Activated T-helper 1 cell treated with anti-CD3 and anti-CD28 coated beads, Interleukin-2, amount 50 U/mL, for 16 hours (primary cell): ENCODE data around the gene MYH3.
"Not testable (repeated sequence)": the region's sequence is repeated elsewhere in the genome, so short reads cannot be mapped to it uniquely, and the experiment has no call there.

Experiments used
- DNase-seq, 2 donors: peaks; one replicate each; pipeline ENCODE4 v3.0.0-alpha.2; 2020; ENCODE audit warnings: low read depth in 1 of 2, low spot score in 1 of 2

MYH3 gene

DNA sequence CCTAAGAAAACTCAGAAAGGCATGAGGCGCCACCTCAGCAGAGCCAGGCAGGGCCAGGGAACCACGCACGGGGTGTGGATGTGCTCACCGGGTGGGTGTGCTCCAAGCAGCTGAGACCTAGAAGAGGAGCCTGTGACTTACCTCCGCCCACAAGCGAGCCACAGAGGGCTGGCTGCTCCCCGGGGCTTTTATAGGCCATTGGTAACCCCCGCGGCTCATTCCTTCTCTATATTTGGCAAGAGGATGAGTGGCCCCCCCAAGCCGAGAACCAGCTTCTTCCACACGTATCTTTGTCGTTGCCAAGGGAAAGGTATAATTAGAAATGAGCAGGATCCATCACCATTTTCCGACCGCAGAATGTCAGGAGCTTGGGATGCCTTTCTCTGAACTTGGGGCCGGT is at the start of gene MYH3:
MYH3 (minus strand) TSS at position 162 of the 400 bp plus-strand sequence. CDS start 2,245 bp downstream, outside the sequence.
- DNase-seq = no peak

DNA sequence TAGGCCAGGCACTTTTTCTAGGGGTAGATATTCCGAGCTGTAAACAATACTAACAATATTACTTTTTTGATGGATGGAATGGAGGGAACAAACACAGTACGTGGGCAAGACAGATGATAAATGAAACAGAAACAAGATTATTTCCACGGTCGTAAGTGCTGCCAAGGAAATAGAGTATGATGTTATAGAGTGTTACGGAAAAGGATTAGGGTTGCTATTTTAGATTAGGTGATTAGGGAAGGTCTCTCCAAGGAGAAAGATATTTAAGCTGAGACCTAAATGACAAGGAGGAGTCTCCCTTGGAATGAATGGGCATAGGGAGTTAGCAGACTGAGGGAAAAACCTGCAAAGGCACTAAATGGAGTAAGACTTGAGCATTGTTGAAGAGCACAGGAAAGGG is 48.6 kb upstream of the MYH3 start:
- no peak for DNase-seq

DNA sequence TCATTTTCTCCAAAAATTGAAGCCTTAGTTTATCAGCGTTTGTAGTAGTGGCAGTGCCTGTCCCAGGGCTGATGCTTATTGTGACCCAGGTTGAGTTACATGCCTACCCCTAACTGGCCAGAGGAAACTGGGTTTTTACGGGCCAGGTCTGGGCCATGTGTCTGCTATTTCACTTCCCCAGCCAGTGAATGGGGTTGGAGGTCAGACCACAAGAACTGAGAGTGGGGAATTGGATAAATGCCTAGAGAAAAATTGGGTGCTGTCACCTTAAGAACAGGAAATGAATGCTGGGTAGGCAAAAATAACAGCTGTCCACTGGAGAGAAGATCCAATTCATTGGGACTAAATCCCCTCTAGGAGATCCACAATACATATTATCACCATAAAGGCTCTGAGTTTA is 45.5 kb upstream of the MYH3 start:
- DNase-seq = no peak

DNA sequence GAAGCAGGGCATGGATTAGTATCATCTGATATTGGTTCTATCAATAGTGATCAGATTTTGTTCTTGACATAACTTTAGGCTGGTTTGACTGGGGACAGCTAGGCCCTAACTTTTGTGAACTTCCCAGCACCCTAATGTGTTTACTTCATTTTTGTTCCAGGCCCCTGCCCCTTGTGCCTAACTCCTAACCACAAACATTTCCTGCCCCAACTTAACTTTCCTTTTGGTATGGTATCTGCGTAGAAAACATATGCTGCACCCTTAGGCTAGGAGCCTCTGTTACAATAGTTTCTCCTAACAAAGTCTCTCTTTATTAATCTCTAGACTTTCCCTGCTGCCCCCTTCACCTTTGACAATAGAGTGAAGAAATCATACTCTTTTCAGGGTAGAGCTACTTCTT is 42.7 kb upstream of the MYH3 start:
- no peak for DNase-seq

DNA sequence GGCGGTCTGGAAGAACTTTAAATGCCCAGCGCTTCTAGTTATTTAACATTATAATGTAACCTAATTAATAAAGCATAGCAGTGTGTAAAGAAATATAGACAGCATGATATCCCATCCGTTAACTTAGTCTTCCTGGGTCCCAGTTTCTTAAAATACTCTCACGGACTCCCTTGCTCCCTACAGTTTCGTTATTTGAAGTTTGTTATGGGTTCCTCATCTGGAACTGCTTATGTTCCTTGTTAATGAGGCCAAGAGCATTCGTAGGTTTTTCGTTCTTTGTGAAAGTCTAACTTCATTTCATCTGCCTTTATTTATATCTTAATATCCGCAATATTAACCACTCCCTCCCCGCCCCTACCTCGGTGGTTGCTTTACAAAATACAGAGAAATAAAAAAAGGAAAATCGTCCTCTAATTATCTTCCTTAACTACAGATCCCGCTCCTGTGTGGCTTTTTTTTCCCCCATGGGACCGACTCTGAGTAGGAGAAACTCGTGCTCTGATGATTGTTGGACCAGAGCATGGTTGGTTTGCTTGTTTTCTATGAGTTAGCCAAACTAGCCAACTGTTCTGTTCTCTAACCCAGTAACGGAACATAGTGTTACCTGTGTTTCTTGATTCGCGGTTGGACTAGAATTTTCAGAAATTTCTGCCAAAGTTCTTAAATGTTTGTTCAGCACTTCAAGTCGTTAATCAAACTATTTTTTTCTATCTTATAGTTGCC is 41.1 kb upstream of the MYH3 start:
- DNase-seq = no peak

DNA sequence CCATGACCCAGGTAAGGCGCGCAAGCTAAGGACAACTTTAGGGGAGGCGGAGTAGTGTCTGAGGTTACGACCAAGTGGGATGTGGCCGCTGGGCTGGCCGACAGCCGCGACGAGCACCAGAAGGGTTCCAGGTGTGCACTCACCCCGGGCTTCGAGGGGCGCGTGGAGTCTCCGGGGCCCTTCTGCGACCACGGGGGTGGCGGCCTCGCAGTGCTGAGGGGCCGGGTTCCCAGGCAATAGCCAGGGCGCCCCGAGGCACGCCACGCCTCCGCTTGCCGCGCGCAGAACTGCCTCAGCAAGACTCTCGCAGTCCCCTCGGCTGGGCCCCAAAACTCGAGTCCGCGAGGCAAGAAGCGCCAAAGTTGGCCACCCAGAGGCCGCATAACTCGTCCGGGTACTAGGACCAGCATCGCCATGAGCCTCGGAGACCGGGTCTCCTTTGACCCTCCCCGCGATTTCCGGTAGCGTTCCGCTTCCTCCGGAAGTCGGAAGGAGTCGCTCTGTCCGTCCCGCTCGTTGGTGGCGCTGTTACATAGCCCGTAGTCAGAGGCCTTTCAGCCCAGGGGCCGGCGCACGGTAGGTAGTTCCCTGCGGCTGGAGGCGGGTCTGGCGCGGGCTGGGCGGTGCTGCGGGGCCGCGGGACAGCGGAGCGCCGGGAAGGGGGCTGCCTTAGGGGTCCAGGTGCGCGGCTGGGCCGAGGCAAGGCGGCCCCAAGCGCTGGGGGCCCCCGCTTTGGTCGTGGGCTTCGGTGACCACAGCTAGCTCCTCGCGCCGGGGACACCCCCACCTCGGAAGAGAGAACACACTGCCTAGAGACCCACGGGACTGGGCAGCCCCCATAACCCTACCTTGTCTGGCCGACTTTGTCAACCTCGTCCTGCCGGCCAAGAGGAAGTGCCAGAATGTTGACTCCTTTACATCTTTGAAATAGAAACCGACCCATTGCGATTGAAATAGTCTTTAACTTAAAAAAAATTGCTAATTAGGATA is 40.3 kb upstream of the MYH3 start, which contains the start of the genes ADPRM and SCO1:
ADPRM (plus strand) TSS at position 503 of the 990 bp plus-strand sequence. CDS start 7,333 bp downstream, outside the sequence.
SCO1 (minus strand) TSS at position 442 of the 990 bp plus-strand sequence; CDS start at position 416, 26 bp downstream.
- peak; percentile 78 to 87 for DNase-seq

DNA sequence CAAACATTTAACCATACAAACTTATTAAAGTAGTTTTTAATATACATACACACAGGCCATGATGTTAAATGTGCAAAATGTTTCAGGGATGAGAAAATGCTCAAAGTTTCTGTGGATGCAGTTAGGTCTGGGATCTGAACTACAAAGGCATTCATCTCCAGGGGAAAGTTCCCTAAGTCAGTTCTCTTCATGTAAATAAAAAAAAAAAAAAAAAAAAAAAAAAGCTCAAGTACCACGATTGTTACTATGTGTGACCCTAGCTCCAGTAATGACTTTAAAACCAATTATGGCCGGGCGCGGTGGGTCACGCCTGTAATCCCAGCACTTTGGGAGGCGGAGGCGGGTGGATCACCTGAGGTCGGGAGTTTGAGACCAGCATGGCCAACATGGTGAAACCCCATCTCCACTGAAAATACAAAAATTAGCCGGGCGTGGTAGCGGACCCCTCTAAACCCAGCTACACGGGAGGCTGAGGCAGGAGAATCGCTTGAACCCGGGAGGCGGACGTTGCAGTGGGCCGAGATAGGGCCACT is 38.8 kb upstream of the MYH3 start:
- not testable (repeated sequence) for DNase-seq

DNA sequence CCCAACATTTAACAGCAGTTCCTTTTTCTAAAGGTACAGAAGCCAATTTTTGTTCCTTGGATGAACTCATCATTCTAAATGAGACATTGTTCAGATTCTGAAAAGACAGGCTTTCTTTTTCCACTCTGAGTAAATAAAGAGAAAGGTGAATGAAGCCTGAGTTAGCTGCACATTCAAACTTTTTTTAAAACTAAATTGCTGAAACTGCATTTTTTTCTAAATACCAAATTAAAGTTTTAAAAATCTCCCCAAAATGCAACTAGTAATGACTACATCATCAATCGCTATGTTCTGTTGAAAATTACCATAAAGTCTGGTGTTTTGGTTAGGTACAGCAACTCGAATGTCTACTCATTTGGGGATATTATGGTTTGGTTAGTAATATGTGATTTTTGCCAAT is 30.4 kb upstream of the MYH3 start:
- DNase-seq = no peak

DNA sequence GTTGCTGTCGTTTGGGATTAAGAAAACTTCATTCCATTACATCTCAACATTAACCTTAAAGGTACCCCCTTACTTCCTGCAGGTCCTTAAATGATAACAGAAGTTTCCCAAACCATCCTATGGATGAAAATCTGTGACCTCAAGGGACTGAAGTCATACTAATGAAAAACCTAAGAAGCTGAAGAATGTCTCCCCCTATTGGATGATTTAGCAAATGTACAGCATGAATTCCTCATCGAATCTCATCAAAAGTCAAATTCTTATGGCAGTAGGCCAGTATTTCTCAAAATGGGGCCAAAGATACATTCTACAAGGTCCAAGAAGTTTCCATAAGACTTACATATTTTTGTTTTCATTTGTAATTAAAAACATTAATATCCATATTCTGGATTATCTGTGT is 26.7 kb upstream of the MYH3 start:
- DNase-seq = no peak

DNA sequence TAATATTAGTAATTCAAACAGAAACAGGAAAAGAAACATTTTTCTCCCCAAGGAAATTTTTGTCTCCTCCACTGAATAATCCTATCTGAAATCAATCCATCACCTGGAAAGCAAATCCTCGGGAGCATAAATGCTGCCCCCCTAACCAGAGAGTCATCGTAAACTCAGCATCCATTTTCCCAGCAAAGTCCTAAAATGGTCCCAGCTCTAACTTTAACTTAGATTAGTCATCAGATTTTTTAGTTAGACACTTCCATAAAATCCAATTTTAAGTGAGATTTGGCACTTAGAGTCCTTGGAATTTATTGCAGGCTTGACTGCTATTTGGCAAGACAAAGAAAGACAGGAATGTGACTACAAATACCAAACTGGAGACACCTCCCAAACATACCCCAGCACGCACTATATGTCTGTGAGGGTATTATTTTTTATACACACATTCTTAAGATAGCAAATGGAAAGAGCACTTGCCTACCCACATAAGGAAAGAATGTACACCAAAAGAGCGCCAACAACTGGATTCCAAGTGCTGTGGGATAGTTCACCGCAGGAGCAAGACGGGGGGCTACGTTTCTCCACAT is 24.8 kb upstream of the MYH3 start:
- no peak for DNase-seq

DNA sequence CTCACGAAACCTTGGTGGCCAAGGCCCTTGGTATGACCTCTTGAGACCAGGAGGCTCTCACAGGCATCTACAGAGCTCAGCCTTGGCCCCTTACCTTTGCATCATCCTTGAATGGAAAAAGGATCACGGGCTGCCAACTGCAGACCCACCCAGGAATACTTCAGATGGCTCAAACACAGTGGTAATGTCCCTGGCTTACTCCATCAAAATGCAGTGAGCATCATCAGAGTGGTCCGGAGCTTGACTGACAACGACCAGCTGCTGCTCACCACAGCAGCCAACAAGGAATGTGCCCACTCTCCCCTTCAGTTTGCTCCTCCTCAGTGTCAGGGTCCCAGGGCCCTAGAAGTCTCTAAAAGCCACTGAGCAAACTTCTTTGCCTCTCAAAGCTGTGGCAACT is 17.6 kb upstream of the MYH3 start:
- DNase-seq = no peak

DNA sequence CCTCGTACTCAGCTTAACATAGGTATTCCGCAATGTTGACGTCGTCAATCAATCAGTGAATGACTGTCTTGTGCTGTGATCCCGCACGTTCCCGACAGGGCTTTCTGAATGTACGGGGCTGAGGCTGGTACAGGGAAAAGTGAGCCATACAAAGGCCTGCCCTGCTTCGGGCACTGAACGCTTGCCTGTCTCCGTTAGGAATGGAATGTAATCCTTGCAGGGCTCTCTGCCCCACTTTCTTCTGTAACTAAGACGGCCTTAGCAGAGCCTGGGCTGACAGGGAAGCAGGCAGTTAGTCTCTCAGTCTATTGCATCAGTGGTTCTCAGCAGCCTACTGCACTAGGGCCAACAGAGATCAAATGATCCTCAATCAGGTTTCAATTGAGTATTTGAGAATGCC is 16.2 kb upstream of the MYH3 start:
- no peak for DNase-seq

DNA sequence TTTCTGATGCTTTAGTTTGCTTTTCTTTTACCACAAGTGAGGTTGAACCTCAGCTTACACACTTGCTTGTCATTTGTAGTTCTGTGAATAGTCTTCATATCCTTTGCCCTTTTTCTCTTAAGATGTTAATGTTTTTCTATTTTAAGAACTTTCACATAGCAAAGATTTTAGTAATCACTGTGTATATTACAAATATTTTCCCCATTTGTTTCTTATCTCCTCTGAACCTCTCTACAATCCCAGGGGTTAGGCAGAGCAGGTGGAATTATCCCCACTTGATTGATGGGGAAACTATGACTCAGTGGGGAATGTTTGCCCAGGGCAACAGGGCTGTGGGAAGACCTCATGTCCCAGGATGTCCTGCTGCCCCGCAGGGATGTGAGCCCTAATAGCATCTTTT is 11.7 kb upstream of the MYH3 start:
- no peak for DNase-seq

DNA sequence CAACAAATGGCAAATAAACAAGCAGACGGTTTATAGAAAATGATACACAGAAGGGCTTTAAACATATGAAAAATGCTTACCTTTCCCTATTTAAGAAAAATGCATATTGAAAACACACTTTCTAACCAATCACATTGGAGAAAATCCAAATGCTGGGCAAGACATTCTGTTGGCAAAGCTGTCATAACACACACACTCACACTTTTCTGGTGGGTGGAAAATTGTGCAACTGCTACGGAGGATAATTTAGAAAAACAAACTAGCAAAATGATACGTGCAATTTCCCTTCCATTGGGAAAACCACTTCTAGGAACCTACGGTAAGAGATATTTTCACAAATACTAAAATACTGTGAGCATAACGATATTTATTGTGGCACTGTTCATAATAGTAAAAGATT is 9.8 kb upstream of the MYH3 start:
- DNase-seq = no peak

DNA sequence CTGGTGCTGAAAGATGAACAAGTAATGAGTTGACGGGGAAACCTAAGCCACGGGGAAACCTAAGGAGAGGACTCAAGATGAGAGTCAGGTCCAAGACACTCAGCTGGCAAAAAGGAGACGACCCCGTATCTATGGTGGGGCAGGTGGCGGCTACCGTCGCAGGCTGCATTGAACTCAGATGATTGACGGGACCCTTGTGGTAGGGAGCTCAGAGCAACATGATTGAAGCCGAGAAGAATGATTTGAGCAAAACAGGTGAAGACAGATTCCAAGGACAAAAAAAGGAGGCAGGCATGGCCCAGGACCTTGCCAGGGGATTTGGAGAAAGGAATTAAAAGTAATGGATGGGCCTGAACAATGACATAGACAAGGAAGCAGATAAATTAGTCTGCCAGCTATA is 7.5 kb upstream of the MYH3 start:
- no peak for DNase-seq

DNA sequence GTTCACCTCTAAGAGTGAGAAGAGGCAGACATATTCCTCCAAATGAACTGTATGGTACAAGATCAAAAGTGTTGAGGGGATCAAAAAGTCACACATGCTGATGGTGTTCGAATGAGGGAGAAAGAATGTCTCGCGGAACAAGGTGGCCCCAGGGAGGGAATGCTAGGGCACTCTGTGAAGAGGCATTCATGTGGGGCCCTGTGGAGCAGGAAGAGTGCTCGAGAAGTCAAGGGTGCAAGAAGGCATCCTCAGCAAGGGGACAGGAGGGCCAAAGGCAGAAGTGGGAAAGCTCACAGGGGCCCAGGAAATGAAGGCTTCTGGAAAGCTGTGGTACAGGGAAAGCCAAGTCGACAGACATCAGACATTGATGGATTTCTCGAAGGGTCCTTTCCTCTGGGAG is 6.1 kb upstream of the MYH3 start:
- no peak for DNase-seq

DNA sequence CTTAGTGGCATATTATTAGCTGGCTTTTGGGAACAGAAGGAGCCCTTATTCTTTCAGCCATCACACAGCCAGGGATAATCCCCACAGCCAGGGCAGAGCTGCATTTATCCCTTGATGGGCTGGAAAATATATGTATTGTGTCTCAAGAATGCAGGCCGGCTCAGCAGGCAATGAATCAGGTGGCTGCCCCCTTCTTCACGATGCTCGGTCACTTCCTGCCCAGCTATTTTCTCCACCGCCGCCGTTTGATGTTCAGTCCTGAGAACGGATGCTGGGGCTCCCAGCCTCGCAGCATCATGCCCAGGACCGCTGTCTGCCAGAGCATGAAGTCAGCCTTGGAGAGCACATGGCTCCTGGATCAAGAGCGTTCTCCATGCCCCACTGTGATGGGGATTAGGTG is 4.3 kb upstream of the MYH3 start:
- DNase-seq = no peak

DNA sequence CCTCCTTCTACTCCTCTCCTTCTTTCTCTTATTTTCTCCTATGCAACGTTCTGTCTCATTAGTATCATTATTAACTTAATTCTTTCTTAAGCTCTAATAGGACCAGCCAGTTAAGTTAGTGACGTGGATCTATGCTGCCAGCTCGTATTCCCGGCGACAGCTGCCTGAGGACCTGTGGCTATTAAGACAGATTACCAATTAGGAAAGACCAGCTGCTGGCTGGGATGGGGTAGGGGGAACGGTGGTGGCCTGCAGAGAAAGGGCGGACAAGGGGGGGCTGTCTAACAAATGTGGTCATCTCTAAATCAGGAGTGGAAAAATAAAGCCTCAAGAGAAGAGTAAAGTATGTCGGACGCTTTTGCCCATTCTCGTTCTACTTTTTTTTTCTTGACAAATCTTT is 770 bp upstream of the MYH3 start:
- no peak for DNase-seq

DNA sequence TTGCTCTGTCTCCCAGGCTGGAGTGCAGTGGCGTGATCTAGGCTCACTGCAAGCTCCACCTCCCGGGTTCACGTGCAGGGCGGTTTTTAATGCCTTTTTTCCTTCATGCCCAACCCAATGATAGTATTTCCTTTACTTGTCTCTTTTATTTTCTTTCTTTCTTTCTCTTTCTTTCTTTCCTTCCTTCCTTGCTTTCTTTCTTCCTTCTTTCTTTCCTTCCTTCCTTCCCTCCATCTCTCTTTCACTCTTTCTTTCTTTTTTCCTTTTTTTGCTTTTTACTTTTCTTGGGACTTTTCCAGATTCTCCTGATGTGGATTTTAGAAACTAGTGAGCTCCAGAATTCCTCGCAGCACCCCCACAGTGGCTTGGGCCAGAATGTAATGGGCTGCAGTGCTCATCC is 3.1 kb downstream of the MYH3 start:
- no peak for DNase-seq

DNA sequence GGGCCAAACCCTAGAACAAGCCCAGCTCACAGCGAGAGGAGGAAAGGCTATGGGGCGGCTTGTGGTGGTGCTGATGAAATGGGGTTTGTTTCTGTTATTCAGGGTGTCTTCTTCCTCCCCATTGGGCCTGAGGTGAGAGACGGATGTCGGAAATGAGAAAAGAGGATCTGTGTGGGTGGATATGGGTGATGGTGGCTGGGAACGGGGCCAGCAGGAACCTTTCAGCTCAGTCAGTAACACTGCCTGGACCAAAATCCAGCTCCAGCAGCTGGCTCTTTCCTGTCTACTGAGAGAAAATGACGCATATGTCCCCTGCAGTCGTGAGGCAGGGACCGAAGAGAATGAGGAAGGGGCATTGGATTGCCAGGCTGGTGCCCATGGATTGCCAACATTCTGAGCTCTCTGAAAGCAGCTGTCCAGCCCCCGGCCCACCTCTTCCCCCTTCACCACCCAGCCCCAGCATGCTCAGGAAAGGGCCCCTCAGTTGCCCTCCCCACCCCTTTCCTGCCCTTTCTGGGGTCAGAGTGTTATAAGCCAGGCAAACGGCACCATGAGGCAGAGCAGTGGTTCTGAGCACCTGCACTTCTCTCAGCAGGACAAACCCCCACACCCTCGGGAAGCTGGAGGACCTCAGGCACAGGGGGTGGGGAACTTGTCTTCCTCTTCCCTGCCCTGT is 4.0 kb downstream of the MYH3 start:
- DNase-seq = no peak

DNA sequence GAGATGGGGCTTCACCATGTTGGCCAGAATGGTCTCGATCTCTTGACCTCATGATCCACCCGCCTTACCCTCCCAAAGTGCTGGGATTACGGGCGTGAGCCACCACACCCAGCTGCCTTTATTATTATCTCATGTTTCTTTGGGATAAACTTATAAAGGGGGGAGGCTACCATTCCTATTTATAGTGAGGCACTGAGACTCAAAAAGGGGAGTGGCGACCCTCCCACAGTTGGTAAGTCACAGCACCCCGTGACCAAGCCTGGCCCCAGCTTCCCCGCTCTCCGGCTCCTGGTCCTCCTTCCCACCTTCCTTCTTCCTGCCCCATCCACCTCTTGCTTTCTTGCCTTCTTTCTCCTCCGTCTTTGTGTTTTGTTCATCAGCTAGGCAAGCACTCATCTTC is 5.2 kb downstream of the MYH3 start:
- no peak for DNase-seq
